ENCODE results near the gene ATP10B. TPM values are rescaled to one million over a fixed set of nuclear protein-coding genes. Genes with fewer than 3 reads are reported as not detected.

Gene ATP10B
- total RNA-seq, 4 donors from 2014 or later = 116 to 298 (median 150) TPM

GRCh38 chr5:160747987-160748386 lies 104.0 kb downstream of the ATP10B start:
- TF ChIP-seq POLR2AphosphoS5 (IDR thresholded peaks at IDR 0.05) (no peak), POLR2A (IDR thresholded peaks at IDR 0.05) (no peak), EP300 (IDR thresholded peaks at IDR 0.05; ENCODE audit: low read depth) (no peak), CTCF (IDR thresholded peaks at IDR 0.05) (no peak)
- DNase-seq = peak; percentile 20
- H3K27me3 ChIP-seq = no peaks in the 10 kb centered on the region
- 63 to 64% methylated on average over 4 to 10 of the region's 10 CpGs for WGBS, 2 donors (ENCODE audit: low coverage in 1 of 2)
- peak overlapping the region in 1 of 4 donors; percentile 11 for H3K27ac ChIP-seq
- H3K36me3 ChIP-seq = no peaks in the 10 kb centered on the region
- H3K4me3 ChIP-seq = no peak overlapping the region
- in situ Hi-C loops (cut with MboI; ENCODE audit: low pct_ligation_motif_present in 1 of 4, low pct_unique_long_range_greater_than_20kb in 1 of 4, low sequenced_read_pairs in 3 of 4) = no loop called here
- H3K9me3 ChIP-seq = no peaks in the 10 kb centered on the region
- intact Hi-C loops (cut with DNase I; ENCODE audit: low total_unique reads) = no loop called here
- H3K4me1 ChIP-seq = peaks cover 4 to 22% (median 7%) of the 10 kb centered on the region in 4 donors

GRCh38 chr5:160747559-160747958 lies 104.5 kb downstream of the ATP10B start:
- intact Hi-C loops (cut with DNase I; ENCODE audit: low total_unique reads) (no loop called here), in situ Hi-C loops (cut with MboI; ENCODE audit: low pct_ligation_motif_present in 1 of 4, low pct_unique_long_range_greater_than_20kb in 1 of 4, low sequenced_read_pairs in 3 of 4) (no loop called here)
- Histone ChIP-seq H3K27me3 (no peaks in the 10 kb centered on the region), H3K4me3 (no peak overlapping the region), H3K27ac (no peak overlapping the region), H3K36me3 (no peaks in the 10 kb centered on the region), H3K9me3 (no peaks in the 10 kb centered on the region), H3K4me1 (peaks cover 4 to 22% (median 7%) of the 10 kb centered on the region in 4 donors)
- no peak for DNase-seq
- 83 to 90% methylated on average over 1 of the region's 1 CpG for WGBS, 2 donors (ENCODE audit: low coverage in 1 of 2)
- TF ChIP-seq POLR2AphosphoS5 (IDR thresholded peaks at IDR 0.05) (no peak), CTCF (IDR thresholded peaks at IDR 0.05) (no peak), POLR2A (IDR thresholded peaks at IDR 0.05) (no peak), EP300 (IDR thresholded peaks at IDR 0.05; ENCODE audit: low read depth) (no peak)

GRCh38 chr5:160744268-160745101 lies 107.5 kb downstream of the ATP10B start:
- Histone ChIP-seq H3K27me3 (no peaks in the 10 kb centered on the region), H3K36me3 (no peaks in the 10 kb centered on the region), H3K9me3 (no peaks in the 10 kb centered on the region), H3K27ac (no peak overlapping the region), H3K4me3 (no peak overlapping the region), H3K4me1 (peaks cover 0 to 6% (median 2%) of the 10 kb centered on the region in 4 donors)
- intact Hi-C loops (cut with DNase I; ENCODE audit: low total_unique reads) (no loop called here), in situ Hi-C loops (cut with MboI; ENCODE audit: low pct_ligation_motif_present in 1 of 4, low pct_unique_long_range_greater_than_20kb in 1 of 4, low sequenced_read_pairs in 3 of 4) (no loop called here)
- no peak for DNase-seq
- TF ChIP-seq POLR2A (IDR thresholded peaks at IDR 0.05) (no peak), POLR2AphosphoS5 (IDR thresholded peaks at IDR 0.05) (no peak), EP300 (IDR thresholded peaks at IDR 0.05; ENCODE audit: low read depth) (no peak), CTCF (IDR thresholded peaks at IDR 0.05) (no peak)
- 62 to 77% methylated on average over 4 to 7 of the region's 7 CpGs for WGBS, 2 donors (ENCODE audit: low coverage in 1 of 2)

GRCh38 chr5:160743027-160743426 lies 109.0 kb downstream of the ATP10B start:
- in situ Hi-C loops (cut with MboI; ENCODE audit: low pct_ligation_motif_present in 1 of 4, low pct_unique_long_range_greater_than_20kb in 1 of 4, low sequenced_read_pairs in 3 of 4) = no loop called here
- Histone ChIP-seq H3K27me3 (no peaks in the 10 kb centered on the region), H3K9me3 (no peaks in the 10 kb centered on the region), H3K4me1 (no peaks in the 10 kb centered on the region), H3K27ac (no peak overlapping the region), H3K4me3 (no peak overlapping the region), H3K36me3 (no peaks in the 10 kb centered on the region)
- intact Hi-C loops (cut with DNase I; ENCODE audit: low total_unique reads) = no loop called here
- no peak for DNase-seq
- no peak for TF ChIP-seq CTCF (IDR thresholded peaks at IDR 0.05)
- no peak for TF ChIP-seq POLR2AphosphoS5 (IDR thresholded peaks at IDR 0.05)
- no peak for TF ChIP-seq POLR2A (IDR thresholded peaks at IDR 0.05)
- TF ChIP-seq EP300 (IDR thresholded peaks at IDR 0.05; ENCODE audit: low read depth) = no peak
- 65 to 80% methylated on average over 3 of the region's 3 CpGs for WGBS, 2 donors (ENCODE audit: low coverage in 1 of 2)

All from transverse colon (tissue), 4 donors.